ES-I3 (cell line): Measurements from ENCODE around the gene NUP210L.

Source experiments
- H3K36me3 ChIP-seq: 2 replicates; pipeline ENCODE4 v1.6.1; 2013; ENCODE audit warnings: mild to moderate bottlenecking, low read length, control low read depth, moderate library complexity; ENCODE audit not compliant: insufficient read depth
- H3K4me1 ChIP-seq: 2 replicates; pipeline ENCODE4 v1.6.1; 2013; ENCODE audit warnings: mild to moderate bottlenecking, control low read depth, low read length; ENCODE audit not compliant: insufficient read depth
- H3K9ac ChIP-seq: 2 replicates; pipeline ENCODE4 v1.6.1; 2013; ENCODE audit warnings: low read depth, mild to moderate bottlenecking, low read length, moderate library complexity
- H3K9me3 ChIP-seq: 2 replicates; pipeline ENCODE4 v1.6.1; 2013; ENCODE audit warnings: mild to moderate bottlenecking, low read length, moderate library complexity; ENCODE audit not compliant: control insufficient read depth, insufficient read depth

The NUP210L gene

DNA sequence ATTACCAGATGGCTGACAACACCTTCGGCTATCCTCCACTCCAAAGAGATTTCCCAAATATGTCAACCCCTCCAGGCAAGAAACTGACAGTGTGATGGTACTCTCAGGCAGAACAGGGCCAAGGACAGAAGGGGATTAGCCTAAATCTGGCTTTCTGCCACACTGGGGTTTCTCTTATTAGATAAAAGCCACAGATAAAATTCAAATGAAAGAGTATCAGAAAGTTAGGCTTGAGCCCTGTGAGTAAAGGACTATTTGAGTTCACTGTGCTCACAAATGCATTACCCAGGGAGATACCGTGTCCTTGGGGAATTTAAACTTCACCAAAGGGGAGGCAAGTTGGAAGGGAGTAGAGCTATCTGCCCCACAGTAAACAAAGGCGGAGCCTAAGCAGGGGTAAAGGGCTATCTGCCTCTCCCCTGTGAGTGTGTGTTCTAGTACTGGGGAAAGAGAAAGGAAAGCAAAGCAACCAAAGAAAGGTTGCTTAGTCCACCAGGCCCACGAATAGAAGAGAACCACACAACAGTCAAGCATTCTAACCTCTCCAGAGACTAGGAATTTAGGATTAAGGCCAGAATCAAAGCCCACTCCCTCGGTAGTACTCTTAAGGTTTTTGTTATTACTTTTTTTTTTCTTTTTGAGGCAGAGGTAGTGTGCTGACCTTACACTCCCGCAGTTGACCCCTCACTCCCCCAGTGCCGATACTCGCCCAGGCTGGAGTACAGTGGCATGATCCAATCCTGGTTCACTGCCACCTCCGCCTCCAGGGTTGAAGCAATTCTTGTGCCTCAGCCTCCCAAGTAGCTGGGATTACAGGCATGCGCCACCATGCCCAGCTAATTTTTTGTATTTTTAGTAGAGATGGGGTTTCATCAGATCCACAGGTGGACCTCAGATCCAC, 24.3 kb upstream of the NUP210L start:
- Histone ChIP-seq H3K9ac (no peak overlapping the region), H3K4me1 (peaks cover 24% of the 10 kb centered on the region), H3K36me3 (peaks cover 5% of the 10 kb centered on the region), H3K9me3 (no peaks in the 10 kb centered on the region)

- Histone ChIP-seq H3K4me1 (peaks cover 24% of the 10 kb centered on the region), H3K36me3 (peaks cover 7% of the 10 kb centered on the region), H3K9me3 (no peaks in the 10 kb centered on the region), H3K9ac (no peak overlapping the region)
Measured at GRCh38 chr1:154178013-154178412, 23.1 kb upstream of the NUP210L start.

- Histone ChIP-seq H3K4me1 (peaks cover 24% of the 10 kb centered on the region), H3K9me3 (no peaks in the 10 kb centered on the region), H3K36me3 (peaks cover 24% of the 10 kb centered on the region), H3K9ac (no peak overlapping the region)
Measured at GRCh38 chr1:154176337-154176736, 21.5 kb upstream of the NUP210L start.

DNA sequence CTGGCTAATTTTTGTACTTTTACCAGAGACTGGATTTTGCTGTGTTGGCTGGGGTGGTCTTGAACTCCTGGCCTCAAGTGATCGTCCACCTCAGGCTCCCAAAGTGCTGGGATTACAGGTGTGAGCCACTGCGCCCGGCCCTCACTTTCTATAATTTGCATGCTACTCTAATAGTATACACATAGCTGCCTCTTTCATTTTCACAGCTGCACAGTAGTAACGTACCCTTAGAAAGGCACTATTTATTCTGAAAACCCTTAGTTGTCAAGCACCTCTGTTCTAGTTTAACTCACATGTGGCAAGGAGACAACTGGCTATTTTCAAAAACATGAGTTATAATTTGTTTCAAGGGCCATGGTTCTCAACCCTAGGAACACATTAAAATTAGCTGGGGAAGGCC, 19.8 kb upstream of the NUP210L start:
- Histone ChIP-seq H3K9me3 (no peaks in the 10 kb centered on the region), H3K4me1 (peaks cover 11% of the 10 kb centered on the region), H3K36me3 (peaks cover 41% of the 10 kb centered on the region), H3K9ac (no peak overlapping the region)

DNA sequence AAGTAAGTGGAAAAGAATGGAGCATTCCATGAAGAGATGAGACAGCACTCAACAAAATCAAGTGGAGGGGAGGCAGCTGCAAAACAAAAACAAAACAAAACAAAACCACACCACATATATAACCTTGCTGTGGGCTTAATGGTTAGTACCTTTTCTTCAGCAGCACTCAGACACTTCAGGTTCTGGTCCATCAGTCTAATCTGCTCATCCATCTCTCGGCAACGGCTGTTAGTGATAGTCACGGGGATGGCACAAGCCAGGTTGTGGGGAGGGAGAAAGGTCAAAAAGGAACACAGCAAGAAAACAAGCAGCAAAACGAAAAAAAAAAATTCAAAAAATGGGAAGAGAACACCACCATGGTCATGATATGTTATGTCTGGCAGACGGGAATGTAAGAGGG, 17.0 kb upstream of the NUP210L start:
- H3K9ac ChIP-seq, result no peak overlapping the region
- no peaks in the 10 kb centered on the region for H3K4me1 ChIP-seq
- peaks cover 58% of the 10 kb centered on the region for H3K36me3 ChIP-seq
- no peaks in the 10 kb centered on the region for H3K9me3 ChIP-seq

DNA sequence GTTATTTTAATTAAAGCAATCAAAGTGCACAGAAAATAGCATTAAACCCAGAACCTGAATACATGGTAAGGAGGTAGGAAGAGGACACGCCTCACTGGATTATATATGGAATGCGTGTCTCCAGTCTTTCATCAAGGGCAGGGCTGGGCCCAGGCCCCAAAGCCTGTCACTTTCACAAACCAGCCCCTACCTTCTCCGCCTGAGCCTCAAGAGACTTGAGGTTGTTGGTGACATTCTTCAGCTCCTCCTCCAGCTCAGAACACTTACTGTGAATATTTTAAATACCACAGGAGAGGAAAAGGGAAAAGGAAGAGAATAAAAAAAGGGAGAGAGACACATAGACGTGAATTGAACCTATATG, 16.3 kb upstream of the NUP210L start:
- H3K36me3 ChIP-seq, result peaks cover 61% of the 10 kb centered on the region
- H3K9ac ChIP-seq, result no peak overlapping the region
- H3K9me3 ChIP-seq, result no peaks in the 10 kb centered on the region
- H3K4me1 ChIP-seq, result no peaks in the 10 kb centered on the region

- H3K4me1 ChIP-seq, result no peaks in the 10 kb centered on the region
- no peaks in the 10 kb centered on the region for H3K9me3 ChIP-seq
- peaks cover 61% of the 10 kb centered on the region for H3K36me3 ChIP-seq
- H3K9ac ChIP-seq, result no peak overlapping the region
Measured at GRCh38 chr1:154170547-154171222, 15.8 kb upstream of the NUP210L start.

DNA sequence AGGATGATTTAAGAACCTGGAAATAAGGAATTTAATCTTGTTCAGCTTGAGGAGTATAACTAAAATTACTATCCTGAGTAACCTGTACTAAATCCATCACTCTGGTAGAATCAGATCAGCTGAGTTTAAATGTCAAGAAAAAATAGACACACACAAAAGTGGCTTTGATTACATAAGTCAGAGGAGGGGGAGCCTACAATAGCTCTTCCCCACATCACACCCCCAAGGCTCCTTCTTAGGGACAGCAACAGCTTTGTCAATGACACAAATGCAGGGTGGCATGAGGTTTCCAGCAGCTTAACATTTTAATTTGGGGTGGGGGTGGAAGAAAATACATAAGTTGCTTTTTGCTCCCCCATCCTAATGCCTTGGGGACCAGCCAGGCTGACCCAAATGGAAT, 12.6 kb upstream of the NUP210L start:
- Histone ChIP-seq H3K9me3 (no peaks in the 10 kb centered on the region), H3K36me3 (peaks cover 56% of the 10 kb centered on the region), H3K9ac (no peak overlapping the region), H3K4me1 (no peaks in the 10 kb centered on the region)

- H3K9me3 ChIP-seq, result no peaks in the 10 kb centered on the region
- peaks cover 48% of the 10 kb centered on the region for H3K36me3 ChIP-seq
- no peaks in the 10 kb centered on the region for H3K4me1 ChIP-seq
- no peak overlapping the region for H3K9ac ChIP-seq
Measured at GRCh38 chr1:154166207-154166606, 11.3 kb upstream of the NUP210L start.

DNA sequence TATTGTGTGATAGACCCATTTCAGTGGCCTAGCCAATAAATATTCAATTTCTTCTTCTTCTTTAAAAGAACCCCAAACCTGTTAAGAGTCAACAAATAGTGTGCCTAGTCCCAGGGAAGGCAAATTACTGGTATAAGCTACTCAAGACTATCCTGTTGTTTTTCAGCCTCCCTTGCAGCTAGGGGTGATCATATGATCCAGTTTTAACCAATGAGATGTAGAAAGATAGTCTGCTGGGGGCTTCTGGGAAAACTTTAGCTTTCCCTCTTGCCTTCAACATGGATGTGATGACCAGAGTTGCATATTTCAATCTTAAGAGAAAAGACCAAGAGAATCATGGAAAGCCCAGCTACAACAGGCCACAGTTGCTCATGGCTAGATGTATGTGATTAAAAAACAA, 4.7 kb upstream of the NUP210L start:
- Histone ChIP-seq H3K36me3 (peaks cover 37% of the 10 kb centered on the region), H3K9me3 (no peaks in the 10 kb centered on the region; the same call in 1 of the 2 replicates), H3K4me1 (peaks cover 15% of the 10 kb centered on the region), H3K9ac (no peak overlapping the region)

GRCh38 chr1:154158307-154159125, 3.6 kb upstream of the NUP210L start:
- H3K36me3 ChIP-seq, result peaks cover 30% of the 10 kb centered on the region

DNA sequence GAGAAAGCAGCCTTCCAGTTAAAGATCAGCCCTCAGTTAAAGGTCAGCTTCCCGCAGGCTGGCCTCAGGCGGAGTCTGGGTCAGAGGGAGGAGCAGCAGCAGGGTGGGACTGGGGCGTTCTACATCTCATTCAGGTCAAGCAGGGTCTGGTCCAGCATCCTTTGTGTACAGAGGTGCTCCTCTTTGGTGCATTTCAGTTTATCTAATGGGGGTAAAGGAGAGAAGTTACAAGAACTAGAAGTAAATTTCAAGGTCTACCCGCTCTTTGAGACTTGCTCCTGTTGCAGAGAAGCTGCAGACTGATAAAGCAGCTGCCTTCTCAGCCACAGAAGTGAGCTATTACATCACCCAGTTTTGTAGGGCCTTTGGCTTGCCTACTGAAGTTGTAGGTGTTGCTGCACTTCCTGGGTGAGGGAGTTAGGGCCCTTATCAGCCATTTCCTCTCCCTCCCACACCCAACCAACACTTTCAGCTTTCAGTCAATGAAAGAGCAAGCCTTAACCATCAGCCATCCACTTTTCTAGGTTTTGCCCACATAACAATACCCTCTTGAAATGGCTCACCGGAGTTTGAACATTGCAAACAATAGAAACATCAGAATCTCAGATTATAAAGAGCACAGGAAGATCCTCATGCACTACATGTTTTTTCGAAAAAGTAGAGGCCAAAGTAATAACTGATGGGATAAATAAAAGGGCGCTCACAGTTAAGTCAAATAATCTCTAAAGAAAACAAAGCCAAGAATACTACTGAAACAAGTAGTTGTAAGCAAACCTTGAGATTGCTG, 2.8 kb upstream of the NUP210L start:
- H3K9ac ChIP-seq, result no peak overlapping the region
- H3K4me1 ChIP-seq, result peaks cover 15% of the 10 kb centered on the region
- H3K9me3 ChIP-seq, result no peaks in the 10 kb centered on the region; the same call in 1 of the 2 replicates
- peaks cover 30% of the 10 kb centered on the region for H3K36me3 ChIP-seq

More at GRCh38 chr1:154158307-154159125, 3.6 kb upstream of the NUP210L start:
- Histone ChIP-seq H3K4me1 (peaks cover 15% of the 10 kb centered on the region), H3K9ac (no peak overlapping the region), H3K9me3 (no peaks in the 10 kb centered on the region; the same call in 1 of the 2 replicates)

GRCh38 chr1:154155251-154155650, 378 bp upstream of the NUP210L start:
- H3K9me3 ChIP-seq, result no peaks in the 10 kb centered on the region
- no peak overlapping the region for H3K9ac ChIP-seq
- H3K4me1 ChIP-seq, result peaks cover 15% of the 10 kb centered on the region
- peaks cover 19% of the 10 kb centered on the region for H3K36me3 ChIP-seq

- Histone ChIP-seq H3K36me3 (peaks cover 13% of the 10 kb centered on the region; the same call in 1 of the 2 replicates), H3K9me3 (no peaks in the 10 kb centered on the region)
Measured at GRCh38 chr1:154154053-154154452, 820 bp downstream of the NUP210L start.

More at GRCh38 chr1:154154053-154154452, 820 bp downstream of the NUP210L start:
- Histone ChIP-seq H3K9ac (no peak overlapping the region), H3K4me1 (peaks cover 15% of the 10 kb centered on the region)
